GM12878 (cell line): ENCODE data around the gene MICB. TPM values are rescaled to one million over a fixed set of nuclear protein-coding genes. Genes with fewer than 3 reads are reported as not detected.

ENCODE experiments used
- ATAC-seq: fragments of 200-7000 bp; cut with Tn5 transposase; 3 replicates; pipeline ENCODE4 v1.9.1; 2020; ENCODE audit warnings: mild to moderate bottlenecking, moderate library complexity
- BruUV-seq: library from RNA; stranded (reverse); fragments of 400-500 nt; replicated peaks from 2 replicates; lab custom pipeline; 2021; lab: Mats Ljungman, UMichigan
- CTCF ChIA-PET: fragments of 300-600 bp; sonication (Branson Sonifier 250); formaldehyde crosslinking; extraction: SDS; loops from one replicate; lab custom pipeline; 2021; ENCODE audit warnings: inconsistent platforms; lab: Yijun Ruan, JAX
- POLR2A ChIA-PET: fragments of 350-600 bp; formaldehyde crosslinking; extraction: SDS; loops from one replicate; lab custom pipeline; 2021; ENCODE audit warnings: inconsistent platforms; lab: Charles Lee
- RAD21 ChIA-PET: fragments of 300-600 bp; sonication (Branson Sonifier 250); formaldehyde crosslinking; loops from one replicate; lab custom pipeline; 2023; ENCODE audit warnings: antibody characterized with exemption; ENCODE audit not compliant: unreplicated experiment; lab: Charles Lee
- SMC1A ChIA-PET: fragments of 300-600 bp; sonication (Branson Sonifier 250); formaldehyde crosslinking; loops from one replicate; lab custom pipeline; 2023; ENCODE audit not compliant: unreplicated experiment, uncharacterized antibody; lab: Charles Lee
- DNase-seq: peaks from one replicate; pipeline ENCODE4 v3.0.0-alpha.2; 2011; ENCODE audit warnings: low read depth, low spot score
- FAIRE-seq: peaks from 3 replicates; lab custom pipeline; 2011; peaks lifted over from hg19 to GRCh38; lab: Jason Lieb, UNC
- H2AFZ ChIP-seq: 2 replicates; pipeline ENCODE4 v1.6.0; 2011; ENCODE audit warnings: low read depth, low read length, control low read depth; ENCODE audit not compliant: control insufficient read depth
- H3K27ac ChIP-seq: 2 replicates; pipeline ENCODE4 v1.5.1; 2011; ENCODE audit warnings: control low read depth; ENCODE audit not compliant: control insufficient read depth, insufficient read depth
- H3K27me3 ChIP-seq, 2 experiments: replicated peaks in 1 of 2; 2 replicates each; pipeline versions ENCODE4 v1.6.0 to v1.6.1; 2011; ENCODE audit warnings: low read length in 1 of 2; ENCODE audit not compliant: control insufficient read depth in 2 of 2, insufficient read depth in 2 of 2
- H3K36me3 ChIP-seq, 2 experiments: 2 replicates each; pipeline ENCODE4 v1.5.1; 2011; ENCODE audit warnings: low read length in 1 of 2; ENCODE audit not compliant: control insufficient read depth in 2 of 2, insufficient read depth in 2 of 2
- H3K4me1 ChIP-seq: 2 replicates; pipeline ENCODE4 v1.6.1; 2011; ENCODE audit warnings: mild to moderate bottlenecking, low read length, moderate library complexity, mixed read lengths; ENCODE audit not compliant: control insufficient read depth, insufficient read depth
- H3K4me2 ChIP-seq: 2 replicates; pipeline ENCODE4 v1.6.0; 2011; ENCODE audit warnings: control low read depth; ENCODE audit not compliant: control insufficient read depth, insufficient read depth
- H3K4me3 ChIP-seq: fragments of 200-600 bp; sonication (generic); 2 replicates; pipeline ENCODE4 v1.5.1; 2016
- H3K79me2 ChIP-seq: 2 replicates; pipeline ENCODE4 v1.6.0; 2011; ENCODE audit warnings: low read length; ENCODE audit not compliant: control insufficient read depth, insufficient read depth
- H3K9ac ChIP-seq: 2 replicates; pipeline ENCODE4 v1.8.0; 2011; ENCODE audit warnings: low read length, control low read depth, mixed read lengths; ENCODE audit not compliant: control insufficient read depth, insufficient read depth
- H3K9me3 ChIP-seq: replicated peaks from 3 replicates; pipeline ENCODE4 v1.5.1; 2011; ENCODE audit warnings: mild to moderate bottlenecking, low read length; ENCODE audit not compliant: control insufficient read depth, insufficient read depth
- H4K20me1 ChIP-seq: 2 replicates; pipeline ENCODE4 v1.6.0; 2011; ENCODE audit not compliant: control insufficient read depth, insufficient read depth
- CBX5 ChIP-seq: sonication (generic); IDR thresholded peaks from 2 replicates; pipeline ENCODE4 v1.6.1; 2016; ENCODE audit warnings: low read depth, moderate library complexity, mild to moderate bottlenecking, inconsistent platforms
- EP300 ChIP-seq, 2 experiments: fragments of 150-350 bp in 1 of 2; IDR thresholded peaks; 2 replicates each; pipeline ENCODE4 v1.6.1; 2011 to 2012; ENCODE audit warnings: low read depth in 2 of 2, low read length in 2 of 2, borderline replicate concordance in 1 of 2, improper control_type of control experiment in 1 of 2, inconsistent platforms in 1 of 2; ENCODE audit not compliant: control insufficient read depth in 1 of 2
- FOXK2 ChIP-seq: fragments of 450-650 bp; IDR thresholded peaks from 2 replicates; pipeline ENCODE4 v1.6.1; 2017; ENCODE audit warnings: mild to moderate bottlenecking, moderate library complexity
- POLR2AphosphoS2 ChIP-seq: IDR thresholded peaks from 2 replicates; pipeline ENCODE4 v1.6.1; 2011; ENCODE audit warnings: low read depth, mild to moderate bottlenecking, low read length, improper control_type of control experiment, moderate library complexity
- SREBF1 ChIP-seq: IDR thresholded peaks from 2 replicates; pipeline ENCODE4 v1.6.1; 2012; ENCODE audit warnings: mild to moderate bottlenecking, low read length
- TAF1 ChIP-seq: IDR thresholded peaks from 2 replicates; pipeline ENCODE4 v1.6.1; 2011; ENCODE audit warnings: mild to moderate bottlenecking, low read depth, low read length, borderline replicate concordance
- ZBTB33 ChIP-seq: fragments of 450-650 bp; IDR thresholded peaks from 2 replicates; pipeline ENCODE4 v1.6.1; 2017; ENCODE audit warnings: mild to moderate bottlenecking
- WGBS: methylation state at CpG from one replicate; pipeline ENCODE4 v1.1.6; 2016; ENCODE audit warnings: low lambda C conversion rate; ENCODE audit not compliant: insufficient replicate concordance, insufficient coverage; ENCODE audit errors: missing lambda C conversion rate; 5-methylcytosine and 5-hydroxymethylcytosine counted together
- in situ Hi-C: fragments of 300-500 bp; cut with MboI; formaldehyde crosslinking; loops from 9 replicates; pipeline ENCODE4 v1.14.3; 2018; ENCODE audit warnings: mixed read lengths
- intact Hi-C: fragments of 100-400 bp; cut with micrococcal nuclease; formaldehyde crosslinking; loops from one replicate; pipeline ENCODE4 v1.14.2; 2022; ENCODE audit not compliant: unreplicated experiment
- polyA plus RNA-seq, 11 experiments: library from polyadenylated mRNA; depleted of rRNA in 4 of 11; unstranded in 6 of 11; stranded (reverse) in 5 of 11; fragments of >200 nt; fragmentation: Nextera tagmentation in 4 of 11; fragmentation: Illumina TruSeq in 1 of 11; extraction: Ambion mirVana in 4 of 11; extraction: Trizol in 1 of 11; gene quantifications; 1 replicate in 1 of 11; 2 replicates in 10 of 11; pipeline versions ENCODE4 v1.2.1 to v1.2.3, GENCODE V29; 2011 to 2016; ENCODE audit warnings: inconsistent platforms in 2 of 11, missing spikeins in 2 of 11, low read depth in 1 of 11
- total RNA-seq, 4 experiments: library from RNA; depleted of rRNA in 3 of 4; stranded (reverse); fragments of >200 nt in 3 of 4; fragmentation: Illumina TruSeq in 1 of 4; extraction: Trizol in 1 of 4; gene quantifications; 2 replicates each; pipeline versions ENCODE4 v1.2.1 to v1.2.3, GENCODE V29; 2013 to 2021
- TF ChIP-seq, protein P1 (sequence below): fragments of 150-350 bp; IDR thresholded peaks from 2 replicates; pipeline ENCODE4 v1.6.1; 2016; ENCODE audit warnings: low read depth, low read length

MICB gene
- total and polyA plus RNA-seq, 10 of the 15 experiments (the other 5 are each of a cell fraction or from before 2014, with no cell fraction given): 9.0 to 37.1 (median 17.8) TPM

DNA sequence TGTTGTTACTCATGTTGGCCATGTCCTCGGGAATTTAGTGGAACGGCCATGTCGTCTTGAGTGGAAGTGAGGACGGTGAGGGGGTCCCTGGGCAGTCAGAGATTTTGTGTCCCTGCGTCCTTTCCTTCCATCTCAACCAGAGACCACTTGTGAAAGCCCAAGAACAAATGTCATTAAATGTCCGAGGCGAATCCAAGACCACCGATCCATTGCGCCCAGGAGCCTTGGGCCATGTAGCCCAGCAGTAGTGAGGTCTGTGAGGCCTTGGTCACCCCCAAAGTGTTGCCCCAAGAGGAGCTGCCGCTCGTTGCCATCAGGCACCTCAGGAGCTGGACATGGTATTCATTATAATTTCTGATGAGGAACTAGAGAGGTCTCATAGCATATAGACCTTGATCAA, 17.4 kb upstream of the MICB start:
- no TSS peak for BruUV-seq
- Histone ChIP-seq H3K4me1 (peaks cover 4% of the 10 kb centered on the region; the same call in 1 of the 2 replicates), H2AFZ (no peak overlapping the region), H4K20me1 (no peaks in the 10 kb centered on the region), H3K4me3 (no peak overlapping the region), H3K36me3 (no peaks in the 10 kb centered on the region), H3K27ac (no peak overlapping the region), H3K27me3 (no peaks in the 10 kb centered on the region), H3K9me3 (no peaks in the 10 kb centered on the region), H3K4me2 (no peak overlapping the region), H3K9ac (no peak overlapping the region), H3K79me2 (no peaks in the 10 kb centered on the region)
- POLR2A ChIA-PET: no interaction called here
- CTCF ChIA-PET: no interaction called here
- no peak for ATAC-seq
- TF ChIP-seq, protein P1, sequence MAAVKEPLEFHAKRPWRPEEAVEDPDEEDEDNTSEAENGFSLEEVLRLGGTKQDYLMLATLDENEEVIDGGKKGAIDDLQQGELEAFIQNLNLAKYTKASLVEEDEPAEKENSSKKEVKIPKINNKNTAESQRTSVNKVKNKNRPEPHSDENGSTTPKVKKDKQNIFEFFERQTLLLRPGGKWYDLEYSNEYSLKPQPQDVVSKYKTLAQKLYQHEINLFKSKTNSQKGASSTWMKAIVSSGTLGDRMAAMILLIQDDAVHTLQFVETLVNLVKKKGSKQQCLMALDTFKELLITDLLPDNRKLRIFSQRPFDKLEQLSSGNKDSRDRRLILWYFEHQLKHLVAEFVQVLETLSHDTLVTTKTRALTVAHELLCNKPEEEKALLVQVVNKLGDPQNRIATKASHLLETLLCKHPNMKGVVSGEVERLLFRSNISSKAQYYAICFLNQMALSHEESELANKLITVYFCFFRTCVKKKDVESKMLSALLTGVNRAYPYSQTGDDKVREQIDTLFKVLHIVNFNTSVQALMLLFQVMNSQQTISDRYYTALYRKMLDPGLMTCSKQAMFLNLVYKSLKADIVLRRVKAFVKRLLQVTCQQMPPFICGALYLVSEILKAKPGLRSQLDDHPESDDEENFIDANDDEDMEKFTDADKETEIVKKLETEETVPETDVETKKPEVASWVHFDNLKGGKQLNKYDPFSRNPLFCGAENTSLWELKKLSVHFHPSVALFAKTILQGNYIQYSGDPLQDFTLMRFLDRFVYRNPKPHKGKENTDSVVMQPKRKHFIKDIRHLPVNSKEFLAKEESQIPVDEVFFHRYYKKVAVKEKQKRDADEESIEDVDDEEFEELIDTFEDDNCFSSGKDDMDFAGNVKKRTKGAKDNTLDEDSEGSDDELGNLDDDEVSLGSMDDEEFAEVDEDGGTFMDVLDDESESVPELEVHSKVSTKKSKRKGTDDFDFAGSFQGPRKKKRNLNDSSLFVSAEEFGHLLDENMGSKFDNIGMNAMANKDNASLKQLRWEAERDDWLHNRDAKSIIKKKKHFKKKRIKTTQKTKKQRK: no peak
- TF ChIP-seq EP300 (IDR thresholded peaks at IDR 0.05; ENCODE audit: borderline replicate concordance in 1 of 2, control insufficient read depth in 1 of 2, low read depth in 2 of 2, low read length in 2 of 2) (no peak), CBX5 (no peak), FOXK2 (no peak), SREBF1 (no peak), POLR2AphosphoS2 (no peak), ZBTB33 (no peak), TAF1 (no peak)
- no peak for FAIRE-seq
- no peak for DNase-seq
- in situ Hi-C loops (no loop called here), intact Hi-C loops (no loop called here)
- SMC1A ChIA-PET: no interaction called here
- RAD21 ChIA-PET: no interaction called here
- WGBS: 71% methylated on average over 11 of the region's 11 CpGs
